Mesothelial cell of epicardium (in vitro differentiated cells): ENCODE measurements around the gene HCN4. TPM values are rescaled to one million over a fixed set of nuclear protein-coding genes. Genes with fewer than 3 reads are reported as not detected.

Experiments used
- DNase-seq, 2 experiments: peaks; one replicate each; pipeline ENCODE4 v3.0.0; 2021; ENCODE audit warnings: low spot score in 2 of 2; ENCODE audit not compliant: unreplicated experiment in 2 of 2
- H3K27ac Mint-ChIP-seq: 2 replicates; pipeline ENCODE4 v1.8.0; 2021; ENCODE audit warnings: mixed read lengths
- H3K27me3 Mint-ChIP-seq: 2 replicates; pipeline ENCODE4 v1.8.0; 2021; ENCODE audit warnings: low read depth, mixed read lengths
- H3K36me3 Mint-ChIP-seq: 2 replicates; pipeline ENCODE4 v1.8.0; 2021; ENCODE audit warnings: mixed read lengths
- H3K4me1 Mint-ChIP-seq: 2 replicates; pipeline ENCODE4 v1.8.0; 2021; ENCODE audit warnings: mixed read lengths
- H3K4me3 Mint-ChIP-seq: 2 replicates; pipeline ENCODE4 v1.8.0; 2021; ENCODE audit warnings: mild to moderate bottlenecking, moderate library complexity, mixed read lengths
- H3K9me3 Mint-ChIP-seq: 2 replicates; pipeline ENCODE4 v1.8.0; 2021; ENCODE audit warnings: mixed read lengths
- CTCF ChIP-seq: fragments of 200-600 bp; sonication (generic); IDR thresholded peaks from one replicate; pipeline ENCODE4 v1.5.0; 2021; ENCODE audit warnings: antibody characterized with exemption; ENCODE audit not compliant: unreplicated experiment
- total RNA-seq: library from RNA; stranded (reverse); gene quantifications from 3 replicates; pipeline ENCODE4 v1.2.1, GENCODE V29; 2021

The HCN4 gene
- total RNA-seq, 1 donor from 2014 or later, result 0.69 TPM

GRCh38 chr15:73270366-73271097, 98.2 kb downstream of the HCN4 start:
- no peaks in the 10 kb centered on the region for H3K27me3 Mint-ChIP-seq
- no peaks in the 10 kb centered on the region for H3K9me3 Mint-ChIP-seq
- no peak for DNase-seq
- H3K4me3 Mint-ChIP-seq, result no peak overlapping the region
- H3K27ac Mint-ChIP-seq, result no peak overlapping the region
- TF ChIP-seq CTCF, result no peak
- H3K36me3 Mint-ChIP-seq, result peaks cover 33% of the 10 kb centered on the region
- H3K4me1 Mint-ChIP-seq, result peaks cover 9% of the 10 kb centered on the region

Other genes with a start within 250 kb of the HCN4 start
- gene REC114, start 74.2 kb upstream of the HCN4 start, total RNA-seq, result not detected in 3 replicates